Measurements from ENCODE around the gene CDH24.

The CDH24 gene

GRCh38 chr14:23060536-23061260, 3.4 kb upstream of the CDH24 start:
- no peak for DNase-seq

- DNase-seq, result no peak
Measured at GRCh38 chr14:23058654-23059504, 1.6 kb upstream of the CDH24 start.

- DNase-seq, result no peak
Measured at GRCh38 chr14:23057757-23058653, 685 bp upstream of the CDH24 start.

GRCh38 chr14:23056145-23056955, 970 bp downstream of the CDH24 start:
- DNase-seq, result no peak

GRCh38 chr14:23055621-23056144, 1.6 kb downstream of the CDH24 start:
- no peak for DNase-seq

- DNase-seq, result no peak
Measured at GRCh38 chr14:23055147-23055550, 2.2 kb downstream of the CDH24 start.

- no peak for DNase-seq
Measured at GRCh38 chr14:23054000-23054811, 3.1 kb downstream of the CDH24 start.

GRCh38 chr14:23053426-23053825, 3.9 kb downstream of the CDH24 start:
- no peak for DNase-seq

GRCh38 chr14:23052671-23053070, 4.6 kb downstream of the CDH24 start:
- no peak for DNase-seq

- no peak for DNase-seq
Measured at GRCh38 chr14:23052182-23052623, 5.1 kb downstream of the CDH24 start.

GRCh38 chr14:23051141-23052057, 5.9 kb downstream of the CDH24 start:
- DNase-seq, result no peak

- no peak for DNase-seq
Measured at GRCh38 chr14:23049011-23049410, 8.3 kb downstream of the CDH24 start.

GRCh38 chr14:23047751-23048693, 9.3 kb downstream of the CDH24 start:
- DNase-seq, result no peak

- DNase-seq, result no peak
Measured at GRCh38 chr14:23047034-23047634, 10.2 kb downstream of the CDH24 start.

GRCh38 chr14:23045419-23046357, 11.6 kb downstream of the CDH24 start:
- DNase-seq, result no peak

GRCh38 chr14:23044840-23045239, 12.5 kb downstream of the CDH24 start:
- no peak for DNase-seq

- no peak for DNase-seq
Measured at GRCh38 chr14:23043754-23044153, 13.6 kb downstream of the CDH24 start.

All from MV-4-11 (cell line).